Peyer's patch (tissue), 4 donors: Measurements from ENCODE around the gene PRPF19. TPM values are rescaled to one million over a fixed set of nuclear protein-coding genes. Genes with fewer than 3 reads are reported as not detected.

Experiments used
- DNase-seq, 3 donors: peaks; one replicate each; pipeline ENCODE4 v3.0.0-alpha.2; 2017 to 2019
- H3K27ac ChIP-seq, 4 donors: fragments of 200-600 bp; sonication (generic); one replicate each; pipeline ENCODE4 v1.5.1; 2016 to 2019
- H3K27me3 ChIP-seq, 2 donors: fragments of 200-600 bp; sonication (generic); one replicate each; pipeline ENCODE4 v1.5.1; 2019
- H3K36me3 ChIP-seq, 3 donors: fragments of 200-600 bp; sonication (generic); one replicate each; pipeline ENCODE4 v1.5.1; 2016 to 2019
- H3K4me1 ChIP-seq, 4 donors: fragments of 200-600 bp; sonication (generic); one replicate each; pipeline ENCODE4 v1.5.1; 2016 to 2019
- H3K4me3 ChIP-seq, 4 donors: fragments of 200-600 bp; sonication (generic); 1 replicate in 3 of 4; 2 replicates in 1 of 4; pipeline ENCODE4 v1.5.1; 2016 to 2019; ENCODE audit warnings: mild to moderate bottlenecking in 1 of 4
- H3K9me3 ChIP-seq, 4 donors: fragments of 200-600 bp; sonication (generic); one replicate each; pipeline ENCODE4 v1.5.1; 2016 to 2019; ENCODE audit warnings: mild to moderate bottlenecking in 1 of 4
- POLR2A ChIP-seq, 2 donors: fragments of 450-650 bp; IDR thresholded peaks; one replicate each; pipeline ENCODE4 v1.5.1; 2017; ENCODE audit warnings: antibody characterized with exemption in 2 of 2, mild to moderate bottlenecking in 2 of 2, moderate library complexity in 2 of 2
- total RNA-seq, 4 donors: library from RNA; depleted of rRNA; stranded (reverse); fragments of >200 nt; gene quantifications; one replicate each; pipeline ENCODE4 v1.1.0, GENCODE V29; 2016
- TF ChIP-seq, protein P1 (sequence below), 6 experiments: fragments of 450-650 bp in 4 of 6; fragments of 200-600 bp in 2 of 6; sonication (generic) in 1 of 6; IDR thresholded peaks; one replicate each; pipeline ENCODE4 v1.5.1; 2017 to 2019; ENCODE audit warnings: antibody characterized with exemption in 6 of 6, mild to moderate bottlenecking in 3 of 6, moderate library complexity in 1 of 6

PRPF19 gene
- total RNA-seq, 4 donors from 2014 or later: 36.1 to 53.4 (median 46.5) TPM

- H3K9me3 ChIP-seq: no peaks in the 10 kb centered on the region
- peaks cover 4 to 22% (median 7%) of the 10 kb centered on the region in 4 donors for H3K4me1 ChIP-seq
- no peak for TF ChIP-seq POLR2A (IDR thresholded peaks at IDR 0.05)
- TF ChIP-seq, protein P1, sequence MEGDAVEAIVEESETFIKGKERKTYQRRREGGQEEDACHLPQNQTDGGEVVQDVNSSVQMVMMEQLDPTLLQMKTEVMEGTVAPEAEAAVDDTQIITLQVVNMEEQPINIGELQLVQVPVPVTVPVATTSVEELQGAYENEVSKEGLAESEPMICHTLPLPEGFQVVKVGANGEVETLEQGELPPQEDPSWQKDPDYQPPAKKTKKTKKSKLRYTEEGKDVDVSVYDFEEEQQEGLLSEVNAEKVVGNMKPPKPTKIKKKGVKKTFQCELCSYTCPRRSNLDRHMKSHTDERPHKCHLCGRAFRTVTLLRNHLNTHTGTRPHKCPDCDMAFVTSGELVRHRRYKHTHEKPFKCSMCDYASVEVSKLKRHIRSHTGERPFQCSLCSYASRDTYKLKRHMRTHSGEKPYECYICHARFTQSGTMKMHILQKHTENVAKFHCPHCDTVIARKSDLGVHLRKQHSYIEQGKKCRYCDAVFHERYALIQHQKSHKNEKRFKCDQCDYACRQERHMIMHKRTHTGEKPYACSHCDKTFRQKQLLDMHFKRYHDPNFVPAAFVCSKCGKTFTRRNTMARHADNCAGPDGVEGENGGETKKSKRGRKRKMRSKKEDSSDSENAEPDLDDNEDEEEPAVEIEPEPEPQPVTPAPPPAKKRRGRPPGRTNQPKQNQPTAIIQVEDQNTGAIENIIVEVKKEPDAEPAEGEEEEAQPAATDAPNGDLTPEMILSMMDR (IDR thresholded peaks at IDR 0.05): no peak
- no peak overlapping the region for H3K4me3 ChIP-seq
- H3K36me3 ChIP-seq: peaks cover 0 to 61% (median 3%) of the 10 kb centered on the region in 3 donors
- DNase-seq: no peak
- H3K27me3 ChIP-seq: no peaks in the 10 kb centered on the region
- H3K27ac ChIP-seq: no peak overlapping the region
These were observed 3.8 kb downstream of the PRPF19 start for GRCh38 chr11:60902625-60903024.

DNA sequence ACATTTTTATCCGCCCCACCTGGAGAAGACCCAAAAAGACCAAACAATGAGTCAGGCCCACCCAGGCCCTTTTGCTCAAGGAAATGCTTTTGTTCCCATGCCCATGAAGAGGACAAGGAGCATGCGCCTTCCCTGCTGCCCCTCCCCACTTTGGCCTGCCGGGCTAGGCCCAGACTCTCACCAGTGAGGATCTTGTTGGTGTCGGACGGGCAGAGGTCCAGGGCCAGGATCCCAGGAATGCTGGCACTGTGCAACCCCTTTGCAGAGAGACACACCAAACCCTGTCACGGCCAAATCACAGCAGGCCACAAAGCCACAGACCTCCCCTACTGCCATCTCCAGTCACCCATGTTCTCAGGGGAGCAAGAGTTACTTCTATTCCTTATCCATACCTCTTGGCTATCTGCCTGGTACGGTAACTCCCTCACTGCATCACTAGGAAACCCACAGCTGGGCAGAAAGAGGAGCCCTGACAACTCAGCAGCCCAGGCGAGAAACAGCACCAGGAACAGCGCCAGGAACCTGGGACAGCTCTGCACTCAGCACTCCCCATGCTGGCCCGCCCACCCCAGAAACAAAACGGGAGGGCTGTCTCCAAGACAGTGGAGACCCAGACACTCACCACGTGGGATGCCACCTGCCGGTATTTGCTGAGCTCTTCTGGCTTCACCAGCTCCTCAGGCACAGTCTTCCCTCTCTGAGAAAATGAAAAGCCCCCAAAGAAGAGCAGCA is 5.5 kb downstream of the PRPF19 start:
- no peaks in the 10 kb centered on the region for H3K27me3 ChIP-seq
- peaks cover 0 to 78% (median 3%) of the 10 kb centered on the region in 3 donors for H3K36me3 ChIP-seq
- H3K27ac ChIP-seq: no peak overlapping the region
- H3K4me3 ChIP-seq: no peak overlapping the region
- peaks cover 4 to 16% (median 7%) of the 10 kb centered on the region in 4 donors for H3K4me1 ChIP-seq
- TF ChIP-seq POLR2A (IDR thresholded peaks at IDR 0.05): no peak
- TF ChIP-seq, protein P1 (IDR thresholded peaks at IDR 0.05): no peak
- H3K9me3 ChIP-seq: no peaks in the 10 kb centered on the region
- no peak for DNase-seq

- no peak overlapping the region for H3K4me3 ChIP-seq
- TF ChIP-seq, protein P1 (IDR thresholded peaks at IDR 0.05): no peak
- H3K36me3 ChIP-seq: peaks cover 0 to 87% (median 3%) of the 10 kb centered on the region in 3 donors
- H3K4me1 ChIP-seq: peaks cover 3 to 9% (median 4%) of the 10 kb centered on the region in 4 donors
- H3K9me3 ChIP-seq: no peaks in the 10 kb centered on the region
- no peak overlapping the region for H3K27ac ChIP-seq
- no peaks in the 10 kb centered on the region for H3K27me3 ChIP-seq
- DNase-seq: no peak
These were observed 6.4 kb downstream of the PRPF19 start for GRCh38 chr11:60899977-60900376.

DNA sequence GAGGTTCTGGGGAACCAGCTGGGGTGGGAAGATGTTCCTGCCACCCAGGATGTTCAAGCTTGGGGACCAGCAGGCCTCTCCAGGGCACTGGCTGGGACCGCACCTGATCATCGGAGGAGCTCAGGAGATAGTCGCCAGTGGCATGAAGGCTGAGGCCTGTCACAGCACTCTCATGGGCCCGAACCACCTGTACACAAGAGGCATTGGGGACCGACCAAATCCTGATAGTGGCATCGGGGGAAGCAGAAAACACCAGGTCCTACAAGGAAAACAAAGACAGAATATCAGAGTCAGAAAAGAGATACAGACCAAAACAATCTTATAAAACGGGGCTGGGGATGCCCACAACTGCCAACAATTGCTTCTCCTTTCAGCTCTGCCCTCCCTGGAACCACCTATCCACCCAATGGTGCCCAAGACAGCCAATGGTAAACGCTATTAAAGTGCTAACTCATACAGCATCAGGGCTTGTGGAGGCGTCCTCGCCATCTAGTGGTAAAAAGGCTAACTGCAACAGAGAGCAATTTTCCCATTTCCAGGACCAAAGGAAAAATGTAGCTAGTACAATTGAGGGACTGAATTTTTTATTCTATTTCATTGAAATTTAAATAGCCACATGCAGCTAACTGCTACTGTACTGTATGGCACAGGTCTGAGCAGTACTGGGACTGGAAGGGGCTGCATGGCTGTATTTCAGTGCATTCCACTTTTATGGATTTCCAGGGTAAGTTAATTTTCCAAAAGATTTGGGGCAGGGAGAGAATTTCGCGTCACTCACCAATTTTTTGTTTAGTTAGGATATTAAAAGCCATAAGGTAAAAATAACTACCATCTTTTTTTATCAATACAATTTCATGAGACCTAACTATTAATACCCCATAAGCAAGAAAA is 7.1 kb downstream of the PRPF19 start:
- Histone ChIP-seq H3K36me3 (peaks cover 0 to 94% (median 3%) of the 10 kb centered on the region in 3 donors), H3K4me3 (no peak overlapping the region), H3K4me1 (peaks cover 0 to 2% (median 0%) of the 10 kb centered on the region in 4 donors), H3K27me3 (no peaks in the 10 kb centered on the region), H3K9me3 (no peaks in the 10 kb centered on the region), H3K27ac (no peak overlapping the region)
- DNase-seq: peak in 1 of 3 donors; percentile 75
- TF ChIP-seq, protein P1 (IDR thresholded peaks at IDR 0.05): peak; percentile 88 to 95 (median 91)
- TF ChIP-seq POLR2A (IDR thresholded peaks at IDR 0.05): no peak

- Histone ChIP-seq H3K36me3 (peaks cover 0 to 97% (median 3%) of the 10 kb centered on the region in 3 donors), H3K27me3 (no peaks in the 10 kb centered on the region), H3K27ac (no peak overlapping the region), H3K9me3 (no peaks in the 10 kb centered on the region), H3K4me3 (no peak overlapping the region), H3K4me1 (no peaks in the 10 kb centered on the region)
- TF ChIP-seq, protein P1 (IDR thresholded peaks at IDR 0.05): no peak
- TF ChIP-seq POLR2A (IDR thresholded peaks at IDR 0.05): no peak
- DNase-seq: no peak
These were observed 8.9 kb downstream of the PRPF19 start for GRCh38 chr11:60897496-60897895.
